Mesodermal cell (in vitro differentiated cells): ENCODE results near the gene BSDC1.

ENCODE experiments used
- H3K27ac ChIP-seq: 2 replicates; pipeline ENCODE4 v1.7.0; 2013; ENCODE audit warnings: mild to moderate bottlenecking, low read depth, low read length, moderate library complexity; ENCODE audit not compliant: severe bottlenecking
- H3K36me3 ChIP-seq: 2 replicates; pipeline ENCODE4 v1.7.1; 2013; ENCODE audit warnings: mild to moderate bottlenecking, low read length, moderate library complexity; ENCODE audit not compliant: control insufficient read depth, insufficient read depth
- H3K4me1 ChIP-seq: one replicate; pipeline ENCODE4 v1.7.1; 2013; ENCODE audit warnings: mild to moderate bottlenecking, low read length; ENCODE audit not compliant: insufficient read depth, control insufficient read depth, poor library complexity, severe bottlenecking
- H3K4me3 ChIP-seq: 2 replicates; pipeline ENCODE4 v1.7.0; 2013; ENCODE audit warnings: low read length, control low read depth, mild to moderate bottlenecking; ENCODE audit not compliant: insufficient read depth, poor library complexity, severe bottlenecking; ENCODE audit errors: extremely low read depth
- H3K9me3 ChIP-seq: 2 replicates; pipeline ENCODE4 v1.7.1; 2013; ENCODE audit warnings: mild to moderate bottlenecking, low read length, moderate library complexity; ENCODE audit not compliant: control insufficient read depth
- WGBS, 2 experiments: methylation state at CpG; one replicate each; pipeline ENCODE4 v1.1.5; 2013; ENCODE audit warnings: missing lambda C conversion rate in 2 of 2; ENCODE audit not compliant: insufficient coverage in 2 of 2; 5-methylcytosine and 5-hydroxymethylcytosine counted together

Gene BSDC1

GRCh38 chr1:32318127-32318869 is 75.9 kb downstream of the BSDC1 start:
- Histone ChIP-seq H3K9me3 (no peaks in the 10 kb centered on the region), H3K4me1 (peaks cover 10% of the 10 kb centered on the region), H3K36me3 (peaks cover 63% of the 10 kb centered on the region), H3K4me3 (no peak overlapping the region), H3K27ac (no peak overlapping the region)
- WGBS, 2 experiments, result 96 to 99% methylated on average over 8 to 9 of the region's 10 CpGs

DNA sequence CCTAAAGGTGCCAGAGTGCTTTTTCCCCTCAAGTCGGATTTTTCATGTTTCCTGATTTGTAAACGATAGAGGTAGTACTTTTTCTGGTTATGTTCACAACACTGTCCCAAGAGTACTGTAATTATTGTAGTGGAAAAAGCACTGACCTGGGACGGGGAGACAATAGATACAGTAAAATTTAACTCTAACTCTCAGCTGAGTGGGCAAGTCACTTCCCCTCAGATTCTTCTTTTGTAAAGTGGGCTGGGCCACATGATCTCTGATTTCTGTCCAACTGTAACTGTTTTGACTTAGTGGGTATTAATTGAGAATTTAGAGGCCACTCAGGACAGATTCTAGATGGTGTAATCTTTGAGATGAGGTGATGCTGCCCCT is 77.4 kb downstream of the BSDC1 start:
- no peak overlapping the region for H3K4me3 ChIP-seq
- H3K27ac ChIP-seq, result no peak overlapping the region
- peaks cover 53% of the 10 kb centered on the region for H3K36me3 ChIP-seq
- H3K4me1 ChIP-seq, result peaks cover 9% of the 10 kb centered on the region
- no CpG with 5 or more reads among the region's 3 CpGs for WGBS, 2 experiments
- no peaks in the 10 kb centered on the region for H3K9me3 ChIP-seq
